ENCODE results near the gene MALT1.
"Not testable (repeated sequence)": the region's sequence is repeated elsewhere in the genome, so short reads cannot be mapped to it uniquely, and the experiment has no call there.

MALT1 gene

DNA sequence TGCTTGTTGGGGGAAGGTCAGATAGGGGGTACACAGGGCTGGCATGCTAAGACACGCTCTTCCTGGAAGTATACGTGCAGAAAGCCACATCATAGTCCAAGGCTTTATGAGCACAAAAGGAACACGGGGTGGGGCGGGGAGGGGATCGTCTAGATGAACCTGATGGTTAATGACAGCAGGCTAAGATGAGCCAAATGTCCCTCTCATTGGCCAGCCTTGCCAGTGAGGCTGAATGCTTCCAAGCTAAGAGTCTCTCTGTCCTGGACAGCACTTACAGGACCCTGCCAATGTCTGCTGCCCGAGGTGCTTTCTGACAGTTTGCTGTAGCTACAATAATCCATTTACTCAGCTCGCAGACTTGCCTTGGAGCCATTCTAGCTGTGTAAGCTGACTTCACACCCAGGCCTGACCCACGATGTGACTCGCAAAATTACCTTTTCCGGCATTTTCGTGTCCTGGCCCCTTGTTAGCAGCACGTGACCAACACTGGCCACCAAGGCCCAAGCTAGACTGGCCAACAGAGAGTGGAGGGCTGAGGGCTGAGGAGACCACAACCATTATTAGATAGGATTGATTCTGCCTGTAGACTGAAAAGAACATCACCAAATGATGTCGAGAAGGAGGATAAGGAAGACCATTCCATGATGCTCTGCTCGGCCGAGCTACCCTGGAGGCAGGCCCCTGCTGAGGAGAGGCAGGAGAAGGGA is 84.2 kb downstream of the MALT1 start:
- H3K9me3 ChIP-seq (ENCODE audit: control insufficient read depth in 1 of 2, low read length in 2 of 2): no peaks in the 10 kb centered on the region
- no peaks in the 10 kb centered on the region for H3K4me1 ChIP-seq (ENCODE audit: control insufficient read depth in 1 of 2, insufficient read depth in 2 of 2, low read length in 2 of 2)
- H3K36me3 ChIP-seq (ENCODE audit: control insufficient read depth in 1 of 2, insufficient read depth in 2 of 2, low read length in 2 of 2): peaks cover under 1 to 1% of the 10 kb centered on the region in 2 donors
- no peak overlapping the region for H3K4me3 ChIP-seq (ENCODE audit: low read depth in 1 of 2, low read length in 2 of 2)
- no peak overlapping the region for H3K9ac ChIP-seq (ENCODE audit: low read depth in 1 of 2, low read length in 2 of 2)
- H3K27ac ChIP-seq (ENCODE audit: low read depth, low read length): no peak overlapping the region
- H3K27me3 ChIP-seq (ENCODE audit: control insufficient read depth in 1 of 2, insufficient read depth in 2 of 2, low read length in 2 of 2): peaks cover 0 to 4% of the 10 kb centered on the region in 2 donors

DNA sequence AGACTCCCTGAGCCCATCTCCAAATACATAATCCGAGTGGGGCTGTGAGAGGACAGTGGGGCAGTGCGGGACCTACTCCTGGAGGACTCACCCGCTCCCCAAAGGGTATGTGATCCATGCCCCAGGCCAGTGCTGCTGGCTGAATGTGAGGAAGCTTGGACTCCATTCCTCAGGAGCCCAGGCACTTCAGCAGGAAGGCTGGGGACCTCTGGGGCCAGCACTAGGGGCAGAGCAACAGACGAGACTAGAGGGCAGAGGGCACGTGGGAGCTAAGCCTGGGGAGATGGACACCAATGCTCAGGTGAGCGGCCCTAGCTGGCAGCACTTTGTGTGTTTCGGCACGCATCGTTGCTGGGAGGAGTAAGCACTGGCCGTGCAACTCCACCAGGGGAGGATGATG is 84.9 kb downstream of the MALT1 start:
- Histone ChIP-seq H3K9ac (ENCODE audit: low read depth in 1 of 2, low read length in 2 of 2) (no peak overlapping the region), H3K36me3 (ENCODE audit: control insufficient read depth in 1 of 2, insufficient read depth in 2 of 2, low read length in 2 of 2) (no peaks in the 10 kb centered on the region), H3K27me3 (ENCODE audit: control insufficient read depth in 1 of 2, insufficient read depth in 2 of 2, low read length in 2 of 2) (peaks cover 0 to 4% of the 10 kb centered on the region in 2 donors), H3K4me3 (ENCODE audit: low read depth in 1 of 2, low read length in 2 of 2) (no peak overlapping the region), H3K27ac (ENCODE audit: low read depth, low read length) (no peak overlapping the region), H3K4me1 (ENCODE audit: control insufficient read depth in 1 of 2, insufficient read depth in 2 of 2, low read length in 2 of 2) (no peaks in the 10 kb centered on the region), H3K9me3 (ENCODE audit: control insufficient read depth in 1 of 2, low read length in 2 of 2) (no peaks in the 10 kb centered on the region)

GRCh38 chr18:58756596-58757240 is 85.5 kb downstream of the MALT1 start:
- peaks cover 0 to 6% of the 10 kb centered on the region in 2 donors for H3K4me1 ChIP-seq (ENCODE audit: control insufficient read depth in 1 of 2, insufficient read depth in 2 of 2, low read length in 2 of 2)
- peaks cover 0 to 4% of the 10 kb centered on the region in 2 donors for H3K27me3 ChIP-seq (ENCODE audit: control insufficient read depth in 1 of 2, insufficient read depth in 2 of 2, low read length in 2 of 2)
- no peaks in the 10 kb centered on the region for H3K36me3 ChIP-seq (ENCODE audit: control insufficient read depth in 1 of 2, insufficient read depth in 2 of 2, low read length in 2 of 2)
- H3K4me3 ChIP-seq (ENCODE audit: low read depth in 1 of 2, low read length in 2 of 2): no peak overlapping the region
- no peaks in the 10 kb centered on the region for H3K9me3 ChIP-seq (ENCODE audit: control insufficient read depth in 1 of 2, low read length in 2 of 2)
- no peak overlapping the region for H3K27ac ChIP-seq (ENCODE audit: low read depth, low read length)
- H3K9ac ChIP-seq (ENCODE audit: low read depth in 1 of 2, low read length in 2 of 2): no peak overlapping the region

DNA sequence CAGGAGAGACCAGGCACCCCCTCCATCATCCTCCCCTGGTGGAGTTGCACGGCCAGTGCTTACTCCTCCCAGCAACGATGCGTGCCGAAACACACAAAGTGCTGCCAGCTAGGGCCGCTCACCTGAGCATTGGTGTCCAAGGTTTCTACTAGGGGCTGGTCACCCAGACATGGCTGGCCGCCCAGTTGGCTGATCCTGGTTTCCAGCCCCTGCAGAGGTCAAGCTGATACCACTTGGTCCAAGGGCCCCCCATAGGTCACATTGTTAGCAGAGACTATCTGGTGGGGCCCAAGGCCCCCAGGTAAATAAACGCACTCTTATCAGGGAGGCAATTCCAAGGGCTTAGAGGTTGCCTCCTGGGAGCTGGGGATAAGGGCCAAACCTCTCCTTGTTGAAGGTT is 86.1 kb downstream of the MALT1 start:
- not testable (repeated sequence) for H3K4me1 ChIP-seq (ENCODE audit: control insufficient read depth in 1 of 2, insufficient read depth in 2 of 2, low read length in 2 of 2); H3K9ac ChIP-seq (ENCODE audit: low read depth in 1 of 2, low read length in 2 of 2); H3K27me3 ChIP-seq (ENCODE audit: control insufficient read depth in 1 of 2, insufficient read depth in 2 of 2, low read length in 2 of 2); H3K36me3 ChIP-seq (ENCODE audit: control insufficient read depth in 1 of 2, insufficient read depth in 2 of 2, low read length in 2 of 2); H3K4me3 ChIP-seq (ENCODE audit: low read depth in 1 of 2, low read length in 2 of 2); H3K27ac ChIP-seq (ENCODE audit: low read depth, low read length); H3K9me3 ChIP-seq (ENCODE audit: control insufficient read depth in 1 of 2, low read length in 2 of 2)

- Histone ChIP-seq H3K9me3 (ENCODE audit: control insufficient read depth in 1 of 2, low read length in 2 of 2) (no peaks in the 10 kb centered on the region), H3K36me3 (ENCODE audit: control insufficient read depth in 1 of 2, insufficient read depth in 2 of 2, low read length in 2 of 2) (no peaks in the 10 kb centered on the region), H3K27me3 (ENCODE audit: control insufficient read depth in 1 of 2, insufficient read depth in 2 of 2, low read length in 2 of 2) (peaks cover 0 to 4% of the 10 kb centered on the region in 2 donors), H3K4me3 (ENCODE audit: low read depth in 1 of 2, low read length in 2 of 2) (no peak overlapping the region), H3K9ac (ENCODE audit: low read depth in 1 of 2, low read length in 2 of 2) (no peak overlapping the region), H3K27ac (ENCODE audit: low read depth, low read length) (no peak overlapping the region), H3K4me1 (ENCODE audit: control insufficient read depth in 1 of 2, insufficient read depth in 2 of 2, low read length in 2 of 2) (peaks cover 0 to 7% of the 10 kb centered on the region in 2 donors)
These were observed 86.8 kb downstream of the MALT1 start for GRCh38 chr18:58758046-58758445.

DNA sequence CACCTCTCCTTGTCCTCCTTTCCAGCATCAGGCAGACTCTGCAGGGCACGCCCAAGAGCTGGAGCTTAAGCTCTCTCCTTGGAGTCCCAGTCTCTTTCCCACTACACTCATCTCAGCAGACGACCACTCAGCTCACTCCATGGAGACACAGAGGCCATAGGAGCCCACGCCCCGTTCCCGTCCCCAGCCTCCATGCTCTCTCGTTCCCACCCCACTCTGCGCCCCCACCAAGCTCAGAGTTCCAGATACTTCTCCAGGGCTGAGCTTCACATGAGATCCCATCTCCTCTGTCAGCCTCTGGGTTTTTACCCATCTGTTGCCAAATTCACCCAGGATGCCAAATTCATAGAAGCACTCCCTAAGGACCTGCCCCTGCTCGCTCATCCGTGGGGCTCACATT is 87.3 kb downstream of the MALT1 start:
- no peak overlapping the region for H3K27ac ChIP-seq (ENCODE audit: low read depth, low read length)
- no peak overlapping the region for H3K4me3 ChIP-seq (ENCODE audit: low read depth in 1 of 2, low read length in 2 of 2)
- peaks cover 0 to 4% of the 10 kb centered on the region in 2 donors for H3K27me3 ChIP-seq (ENCODE audit: control insufficient read depth in 1 of 2, insufficient read depth in 2 of 2, low read length in 2 of 2)
- H3K36me3 ChIP-seq (ENCODE audit: control insufficient read depth in 1 of 2, insufficient read depth in 2 of 2, low read length in 2 of 2): no peaks in the 10 kb centered on the region
- H3K9ac ChIP-seq (ENCODE audit: low read depth in 1 of 2, low read length in 2 of 2): no peak overlapping the region
- H3K9me3 ChIP-seq (ENCODE audit: control insufficient read depth in 1 of 2, low read length in 2 of 2): no peaks in the 10 kb centered on the region
- H3K4me1 ChIP-seq (ENCODE audit: control insufficient read depth in 1 of 2, insufficient read depth in 2 of 2, low read length in 2 of 2): peaks cover 0 to 7% of the 10 kb centered on the region in 2 donors

DNA sequence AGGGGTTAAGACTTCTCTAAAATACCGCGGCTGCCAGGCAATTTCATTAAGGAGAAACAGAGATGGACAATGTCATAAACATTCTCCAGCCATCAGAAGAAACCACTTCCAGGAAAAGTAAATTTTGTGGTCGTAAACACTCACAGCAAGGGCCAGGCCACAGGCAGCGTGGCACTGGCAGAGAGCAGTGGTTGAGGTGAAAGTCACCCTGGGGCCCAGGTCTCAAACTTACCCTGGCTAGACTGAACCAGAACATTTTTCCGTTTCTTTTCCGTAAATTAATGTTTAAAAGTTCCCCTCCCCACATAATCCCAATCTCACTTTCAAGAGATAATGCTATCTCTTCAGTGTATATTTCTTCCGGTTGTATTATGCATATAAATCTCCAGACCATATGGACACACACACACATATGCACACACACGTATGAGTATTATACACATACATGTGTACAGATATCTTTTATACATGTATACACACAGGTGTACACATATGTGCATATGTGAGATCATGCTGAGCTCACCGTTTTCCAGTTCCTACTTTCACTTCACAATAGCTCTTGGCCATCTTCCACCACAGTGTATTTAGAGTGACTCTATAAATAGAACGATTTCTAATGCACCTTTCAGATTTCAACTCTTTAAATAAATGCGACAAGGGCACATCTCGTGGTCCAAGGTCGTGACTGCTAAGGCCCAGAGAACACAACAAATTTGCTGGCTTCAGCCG is 90.1 kb downstream of the MALT1 start:
- H3K9ac ChIP-seq (ENCODE audit: low read depth in 1 of 2, low read length in 2 of 2): no peak overlapping the region
- H3K27me3 ChIP-seq (ENCODE audit: control insufficient read depth in 1 of 2, insufficient read depth in 2 of 2, low read length in 2 of 2): peaks cover 3 to 4% of the 10 kb centered on the region in 2 donors
- H3K27ac ChIP-seq (ENCODE audit: low read depth, low read length): no peak overlapping the region
- H3K36me3 ChIP-seq (ENCODE audit: control insufficient read depth in 1 of 2, insufficient read depth in 2 of 2, low read length in 2 of 2): no peaks in the 10 kb centered on the region
- H3K4me3 ChIP-seq (ENCODE audit: low read depth in 1 of 2, low read length in 2 of 2): no peak overlapping the region
- peaks cover 0 to 12% of the 10 kb centered on the region in 2 donors for H3K4me1 ChIP-seq (ENCODE audit: control insufficient read depth in 1 of 2, insufficient read depth in 2 of 2, low read length in 2 of 2)
- no peaks in the 10 kb centered on the region for H3K9me3 ChIP-seq (ENCODE audit: control insufficient read depth in 1 of 2, low read length in 2 of 2)

- no peaks in the 10 kb centered on the region for H3K9me3 ChIP-seq (ENCODE audit: control insufficient read depth in 1 of 2, low read length in 2 of 2)
- H3K36me3 ChIP-seq (ENCODE audit: control insufficient read depth in 1 of 2, insufficient read depth in 2 of 2, low read length in 2 of 2): no peaks in the 10 kb centered on the region
- no peak overlapping the region for H3K27ac ChIP-seq (ENCODE audit: low read depth, low read length)
- peaks cover 3 to 4% of the 10 kb centered on the region in 2 donors for H3K27me3 ChIP-seq (ENCODE audit: control insufficient read depth in 1 of 2, insufficient read depth in 2 of 2, low read length in 2 of 2)
- H3K9ac ChIP-seq (ENCODE audit: low read depth in 1 of 2, low read length in 2 of 2): no peak overlapping the region
- H3K4me3 ChIP-seq (ENCODE audit: low read depth in 1 of 2, low read length in 2 of 2): no peak overlapping the region
- peaks cover 0 to 12% of the 10 kb centered on the region in 2 donors for H3K4me1 ChIP-seq (ENCODE audit: control insufficient read depth in 1 of 2, insufficient read depth in 2 of 2, low read length in 2 of 2)
These were observed 90.9 kb downstream of the MALT1 start for GRCh38 chr18:58761970-58762780.

DNA sequence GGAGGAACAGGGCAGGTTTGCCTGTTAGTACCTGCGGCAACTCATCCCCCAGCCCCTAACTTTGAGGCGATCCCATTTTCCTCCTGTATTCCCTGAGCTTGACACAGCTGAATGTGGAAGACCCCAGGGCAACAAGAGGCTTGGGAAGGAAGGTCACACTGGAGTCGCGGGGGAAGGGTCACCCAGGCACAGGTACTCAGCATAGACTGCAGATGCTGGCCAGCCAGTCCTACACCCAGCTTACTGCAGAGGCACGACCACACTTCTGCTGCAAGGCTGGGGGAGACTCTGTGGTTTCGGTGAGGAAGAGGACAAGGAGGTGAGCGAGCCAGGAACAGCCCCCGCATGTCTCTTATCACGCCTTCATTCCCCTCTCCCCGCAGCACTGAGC is 91.5 kb downstream of the MALT1 start:
- Histone ChIP-seq H3K4me1 (ENCODE audit: control insufficient read depth in 1 of 2, insufficient read depth in 2 of 2, low read length in 2 of 2) (peaks cover 0 to 12% of the 10 kb centered on the region in 2 donors), H3K36me3 (ENCODE audit: control insufficient read depth in 1 of 2, insufficient read depth in 2 of 2, low read length in 2 of 2) (no peaks in the 10 kb centered on the region), H3K4me3 (ENCODE audit: low read depth in 1 of 2, low read length in 2 of 2) (no peak overlapping the region), H3K9me3 (ENCODE audit: control insufficient read depth in 1 of 2, low read length in 2 of 2) (no peaks in the 10 kb centered on the region), H3K9ac (ENCODE audit: low read depth in 1 of 2, low read length in 2 of 2) (no peak overlapping the region), H3K27me3 (ENCODE audit: control insufficient read depth in 1 of 2, insufficient read depth in 2 of 2, low read length in 2 of 2) (peaks cover 3 to 4% of the 10 kb centered on the region in 2 donors), H3K27ac (ENCODE audit: low read depth, low read length) (no peak overlapping the region)

All from duodenal mucosa (tissue), 2 donors.